Measurements from ENCODE around the gene SYT15.
"Not testable (repeated sequence)": the region's sequence is repeated elsewhere in the genome, so short reads cannot be mapped to it uniquely, and the experiment has no call there.

Gene SYT15

GRCh38 chr10:46589589-46589988 lies 10.7 kb downstream of the SYT15 start:
- DNase-seq (ENCODE audit: low read depth) = not testable (repeated sequence)

DNA sequence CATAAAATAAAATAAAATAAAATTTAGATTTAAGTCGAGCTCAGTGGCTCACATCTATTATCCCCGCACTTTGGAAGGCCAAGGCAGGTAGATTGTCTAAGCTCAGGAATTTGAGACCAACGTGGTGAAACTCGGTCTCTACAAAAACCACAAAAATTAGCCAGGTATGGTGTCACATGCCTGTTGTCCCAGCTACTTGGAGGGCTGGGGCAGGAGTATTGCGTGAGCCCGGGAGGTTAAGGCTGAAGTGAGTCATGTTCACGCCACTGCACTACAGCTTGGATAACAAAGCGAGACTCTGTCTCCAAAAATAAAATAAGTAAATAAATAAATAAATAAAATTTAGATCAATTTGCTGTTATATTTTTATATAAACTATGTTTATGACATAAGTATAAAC lies 12.1 kb downstream of the SYT15 start:
- not testable (repeated sequence) for DNase-seq (ENCODE audit: low read depth)

DNA sequence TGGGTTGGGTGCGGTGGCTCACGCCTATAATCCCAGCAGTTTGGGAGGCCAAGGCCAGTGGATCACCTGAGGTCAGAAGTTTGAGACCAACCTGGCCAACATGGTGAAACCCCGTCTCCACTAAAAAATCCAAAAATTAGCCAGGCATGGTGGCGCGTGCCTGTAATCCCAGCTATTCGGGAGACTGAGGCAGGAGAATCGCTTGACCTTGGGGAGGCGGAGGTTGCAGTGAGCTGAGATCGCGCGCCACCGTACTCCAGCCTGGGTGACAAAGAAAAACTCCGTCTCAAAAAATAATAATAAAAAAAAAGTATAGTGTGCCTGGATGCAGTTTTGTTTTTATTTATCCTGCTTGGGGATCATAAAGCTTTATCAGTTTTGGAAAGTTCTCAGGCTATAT lies 14.4 kb downstream of the SYT15 start:
- not testable (repeated sequence) for DNase-seq (ENCODE audit: low read depth)

GRCh38 chr10:46594453-46595063 lies 15.6 kb downstream of the SYT15 start:
- DNase-seq (ENCODE audit: low read depth) = not testable (repeated sequence)

GRCh38 chr10:46596570-46596969 lies 17.6 kb downstream of the SYT15 start:
- not testable (repeated sequence) for DNase-seq (ENCODE audit: low read depth)

DNA sequence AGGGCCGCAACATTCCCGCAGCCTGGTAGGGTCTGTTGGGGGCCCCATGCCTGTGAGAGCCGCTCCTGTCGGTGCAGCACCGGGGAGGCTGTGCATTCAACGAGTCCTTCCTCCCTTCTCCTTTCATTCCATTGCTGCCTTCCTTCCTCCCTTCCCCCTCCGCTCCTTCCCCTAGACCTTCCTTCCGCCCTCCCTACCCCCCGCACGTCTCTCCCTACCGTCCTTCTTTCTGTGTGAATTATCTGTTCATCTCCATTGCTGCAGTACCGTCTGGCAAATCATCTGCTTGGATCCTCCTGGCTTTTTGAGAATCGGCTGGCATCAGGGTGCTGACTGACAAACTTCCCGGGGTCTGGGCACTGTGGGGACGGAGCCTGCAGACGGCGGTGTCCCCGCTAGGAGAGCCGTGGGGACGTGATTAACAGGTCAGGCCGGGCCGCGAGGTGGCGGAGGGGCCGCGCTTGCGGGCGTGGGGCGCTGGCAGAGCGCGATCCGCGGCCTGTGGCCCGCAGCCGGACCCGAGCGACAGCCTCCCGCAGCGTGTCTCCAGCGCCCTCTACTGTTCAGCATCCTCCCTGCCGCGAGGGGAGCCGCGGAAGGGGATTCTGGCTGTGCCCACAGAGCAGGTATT lies 18.8 kb downstream of the SYT15 start:
- not testable (repeated sequence) for DNase-seq (ENCODE audit: low read depth)

- not testable (repeated sequence) for DNase-seq (ENCODE audit: low read depth)
Measured at GRCh38 chr10:46600516-46600915, 21.6 kb downstream of the SYT15 start.

DNA sequence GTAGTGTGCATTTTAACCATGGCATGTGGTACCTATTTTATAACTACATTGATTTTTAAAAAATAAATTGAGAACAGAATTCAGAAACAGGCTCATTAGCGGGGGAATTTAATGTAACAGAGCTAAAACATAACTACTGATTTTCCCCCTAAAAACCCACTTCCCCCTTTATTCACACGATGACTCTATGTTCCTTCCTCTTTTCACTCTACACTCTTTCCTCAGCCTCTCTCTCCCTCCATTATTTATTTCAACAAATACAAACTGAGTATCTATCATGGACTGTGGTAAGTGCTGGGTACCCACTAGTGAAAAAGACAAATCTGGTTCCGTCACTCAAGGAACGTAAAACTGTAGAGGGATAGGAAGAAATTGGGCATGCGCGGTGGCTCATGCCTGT lies 36.6 kb downstream of the SYT15 start:
- not testable (repeated sequence) for DNase-seq (ENCODE audit: low read depth)

DNA sequence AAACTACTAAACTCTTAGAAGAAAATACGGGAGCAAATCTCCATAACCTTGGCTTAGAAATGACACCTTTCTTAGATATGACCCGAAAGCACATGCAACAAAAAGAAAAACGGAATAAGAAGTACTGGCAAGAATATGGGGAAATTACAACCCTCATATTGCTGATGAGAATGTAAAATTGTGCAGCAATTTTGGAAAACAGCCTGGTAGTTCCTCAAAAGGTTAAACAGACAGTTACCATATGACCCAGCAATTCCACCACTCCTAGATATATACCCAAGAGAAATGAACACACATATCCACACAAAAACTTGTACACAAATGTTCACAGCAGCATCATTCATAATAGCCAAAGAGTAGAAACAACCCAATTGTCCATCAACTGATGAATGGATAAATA lies 37.3 kb downstream of the SYT15 start:
- DNase-seq (ENCODE audit: low read depth) = not testable (repeated sequence)

DNA sequence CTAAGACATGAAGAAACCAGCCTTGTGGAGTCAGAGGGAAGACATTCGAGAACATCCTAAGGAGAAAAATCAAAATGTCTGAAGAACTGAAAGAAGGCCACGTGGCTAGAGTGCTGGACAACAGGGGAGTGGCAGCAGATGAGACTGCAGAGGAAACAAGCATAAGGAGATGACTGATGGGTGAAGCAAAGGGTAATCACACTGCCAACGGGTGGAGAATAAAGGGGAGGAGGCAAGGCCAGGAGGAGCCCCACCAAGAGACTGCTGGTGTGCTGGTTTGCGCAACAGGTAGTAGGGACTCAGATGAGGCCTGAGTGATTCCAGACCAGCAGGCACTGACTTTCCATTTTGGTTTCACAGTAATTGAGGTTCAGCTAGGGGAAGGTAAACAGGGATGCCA lies 38.2 kb downstream of the SYT15 start:
- not testable (repeated sequence) for DNase-seq (ENCODE audit: low read depth)

GRCh38 chr10:46617913-46618312 lies 39.0 kb downstream of the SYT15 start:
- not testable (repeated sequence) for DNase-seq (ENCODE audit: low read depth)

GRCh38 chr10:46623899-46624654 lies 45.1 kb downstream of the SYT15 start:
- DNase-seq (ENCODE audit: low read depth) = not testable (repeated sequence)

DNA sequence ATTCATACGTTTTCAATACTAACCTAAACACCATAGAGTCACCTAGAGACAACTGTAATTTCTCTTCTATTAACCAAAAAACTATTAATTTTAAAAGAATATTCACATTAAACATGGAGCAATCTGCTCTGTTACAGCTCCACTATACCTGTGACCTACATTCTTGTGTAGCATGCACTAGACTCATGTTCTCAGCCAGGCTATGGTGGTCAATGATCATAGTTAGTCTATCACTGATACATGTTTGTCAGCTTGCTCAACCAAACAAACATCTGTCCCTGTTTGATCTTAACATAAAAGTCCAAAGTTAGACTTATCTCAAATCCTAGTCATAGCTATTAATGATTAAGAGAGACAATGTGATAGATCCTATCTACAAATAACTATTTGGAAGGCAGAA lies 50.9 kb downstream of the SYT15 start:
- not testable (repeated sequence) for DNase-seq (ENCODE audit: low read depth)

- not testable (repeated sequence) for DNase-seq (ENCODE audit: low read depth)
Measured at GRCh38 chr10:46630816-46631215, 51.9 kb downstream of the SYT15 start.

DNA sequence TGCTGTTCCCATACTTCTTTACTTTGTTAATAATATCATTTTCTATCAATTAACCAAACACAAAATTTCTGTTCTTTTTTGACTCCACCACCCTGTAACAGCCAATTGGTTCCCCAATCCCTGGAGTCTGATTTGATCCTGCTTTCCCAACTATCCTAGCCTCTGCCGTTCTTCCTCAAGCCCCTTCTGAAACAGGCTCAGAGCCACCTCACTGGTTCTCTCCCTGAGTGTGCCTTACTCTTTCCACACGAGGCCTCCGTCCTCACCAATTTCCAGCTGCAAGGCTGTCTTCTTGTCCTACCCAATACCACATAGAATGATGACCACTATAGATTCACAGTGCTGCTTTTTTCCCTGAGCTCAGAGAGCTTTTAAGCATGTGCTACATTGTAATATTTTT lies 52.8 kb downstream of the SYT15 start:
- DNase-seq (ENCODE audit: low read depth) = not testable (repeated sequence)

GRCh38 chr10:46634698-46635097 lies 55.8 kb downstream of the SYT15 start:
- not testable (repeated sequence) for DNase-seq (ENCODE audit: low read depth)

GRCh38 chr10:46635364-46635959 lies 56.5 kb downstream of the SYT15 start:
- DNase-seq (ENCODE audit: low read depth) = not testable (repeated sequence)

GRCh38 chr10:46640005-46640404 lies 61.1 kb downstream of the SYT15 start:
- DNase-seq (ENCODE audit: low read depth) = not testable (repeated sequence)

Measured in stimulated activated CD8-positive, alpha-beta memory T cell treated with anti-CD3 and anti-CD28 coated beads, Interleukin-7, amount 100 ng/mL, for 24 hours (primary cell).